ENCODE results near the gene EXOC2.

Gene EXOC2

DNA sequence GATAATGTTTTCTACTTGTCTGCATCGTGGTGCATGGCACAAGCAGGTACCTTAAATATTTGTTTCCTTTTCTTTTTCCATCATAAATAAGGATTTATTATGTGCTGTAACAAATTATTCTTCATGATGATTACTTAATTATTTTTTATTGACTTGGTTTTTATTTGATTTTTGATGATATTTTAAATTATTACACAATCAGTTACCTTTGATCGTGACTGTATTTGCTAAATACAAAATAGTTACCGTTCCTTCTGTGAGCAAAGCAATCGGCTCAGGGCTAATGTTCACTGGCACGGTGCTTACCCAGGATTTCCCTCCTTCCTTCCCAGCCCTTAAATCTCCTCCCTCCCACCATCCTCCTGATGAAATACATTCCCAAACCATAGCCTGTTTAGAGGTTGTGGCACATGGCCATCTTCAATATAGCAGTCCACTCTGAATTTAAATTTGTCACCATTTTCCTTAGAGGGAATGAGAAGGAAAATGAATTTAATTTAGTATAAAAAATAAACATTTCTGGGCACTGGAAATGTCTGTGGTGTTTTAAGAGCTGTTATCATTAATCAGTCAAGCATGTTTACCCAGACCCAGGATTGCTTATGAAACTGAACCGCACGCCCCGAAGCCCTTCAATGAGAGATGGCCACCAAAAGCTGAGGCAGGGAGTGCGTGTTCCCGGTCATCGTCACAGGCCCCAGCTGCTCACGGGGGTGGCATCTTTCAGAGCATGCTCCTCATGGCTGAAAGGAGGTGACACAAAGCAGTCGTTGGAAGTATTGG, 23.0 kb upstream of the EXOC2 start:
- TF ChIP-seq, protein P1, sequence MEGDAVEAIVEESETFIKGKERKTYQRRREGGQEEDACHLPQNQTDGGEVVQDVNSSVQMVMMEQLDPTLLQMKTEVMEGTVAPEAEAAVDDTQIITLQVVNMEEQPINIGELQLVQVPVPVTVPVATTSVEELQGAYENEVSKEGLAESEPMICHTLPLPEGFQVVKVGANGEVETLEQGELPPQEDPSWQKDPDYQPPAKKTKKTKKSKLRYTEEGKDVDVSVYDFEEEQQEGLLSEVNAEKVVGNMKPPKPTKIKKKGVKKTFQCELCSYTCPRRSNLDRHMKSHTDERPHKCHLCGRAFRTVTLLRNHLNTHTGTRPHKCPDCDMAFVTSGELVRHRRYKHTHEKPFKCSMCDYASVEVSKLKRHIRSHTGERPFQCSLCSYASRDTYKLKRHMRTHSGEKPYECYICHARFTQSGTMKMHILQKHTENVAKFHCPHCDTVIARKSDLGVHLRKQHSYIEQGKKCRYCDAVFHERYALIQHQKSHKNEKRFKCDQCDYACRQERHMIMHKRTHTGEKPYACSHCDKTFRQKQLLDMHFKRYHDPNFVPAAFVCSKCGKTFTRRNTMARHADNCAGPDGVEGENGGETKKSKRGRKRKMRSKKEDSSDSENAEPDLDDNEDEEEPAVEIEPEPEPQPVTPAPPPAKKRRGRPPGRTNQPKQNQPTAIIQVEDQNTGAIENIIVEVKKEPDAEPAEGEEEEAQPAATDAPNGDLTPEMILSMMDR (IDR thresholded peaks at IDR 0.05; ENCODE audit: insufficient read depth, low read depth, low read length, missing control alignments) = no peak
- DNase-seq (ENCODE audit: low read depth) = no peak
- H3K4me3 ChIP-seq (ENCODE audit: low read depth, low read length) = no peak overlapping the region

GRCh38 chr6:714100-714499, 21.2 kb upstream of the EXOC2 start:
- H3K4me3 ChIP-seq (ENCODE audit: low read depth, low read length) = no peak overlapping the region
- TF ChIP-seq, protein P1 (IDR thresholded peaks at IDR 0.05; ENCODE audit: insufficient read depth, low read depth, low read length, missing control alignments) = no peak
- no peak for DNase-seq (ENCODE audit: low read depth)

DNA sequence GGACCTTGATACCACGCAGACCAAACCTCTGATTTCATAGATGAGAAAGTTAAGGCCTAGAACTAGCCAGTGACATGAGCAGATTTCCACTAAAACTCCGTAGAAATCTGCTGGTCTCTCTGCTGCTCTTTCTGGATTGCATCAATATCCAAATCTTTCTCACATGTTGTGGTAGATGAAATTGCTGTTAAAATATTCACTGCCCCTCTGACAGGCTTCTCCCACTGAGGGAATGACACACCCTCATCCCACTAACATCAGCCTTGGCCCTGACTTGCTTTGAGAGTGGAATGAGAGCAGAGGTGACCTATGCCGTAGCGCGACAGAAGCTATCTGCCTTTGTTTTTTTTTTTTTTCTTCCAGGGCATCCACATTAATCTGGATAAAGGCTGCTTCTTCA, 20.4 kb upstream of the EXOC2 start:
- H3K4me3 ChIP-seq (ENCODE audit: low read depth, low read length) = no peak overlapping the region
- TF ChIP-seq, protein P1 (IDR thresholded peaks at IDR 0.05; ENCODE audit: insufficient read depth, low read depth, low read length, missing control alignments) = no peak
- no peak for DNase-seq (ENCODE audit: low read depth)

GRCh38 chr6:712805-713204, 19.9 kb upstream of the EXOC2 start:
- H3K4me3 ChIP-seq (ENCODE audit: low read depth, low read length) = no peak overlapping the region
- no peak for DNase-seq (ENCODE audit: low read depth)
- TF ChIP-seq, protein P1 (IDR thresholded peaks at IDR 0.05; ENCODE audit: insufficient read depth, low read depth, low read length, missing control alignments) = no peak

GRCh38 chr6:711925-712324, 19.0 kb upstream of the EXOC2 start:
- H3K4me3 ChIP-seq (ENCODE audit: low read depth, low read length) = peak overlapping the region; percentile 64; the same call in 1 of the 2 replicates

GRCh38 chr6:710601-711571, 17.9 kb upstream of the EXOC2 start:
- H3K4me3 ChIP-seq (ENCODE audit: low read depth, low read length) = peak overlapping the region; percentile 64
- TF ChIP-seq, protein P1 (IDR thresholded peaks at IDR 0.05; ENCODE audit: insufficient read depth, low read depth, low read length, missing control alignments) = no peak
- DNase-seq (ENCODE audit: low read depth) = peak; percentile 77

More at GRCh38 chr6:711925-712324, 19.0 kb upstream of the EXOC2 start:
- DNase-seq (ENCODE audit: low read depth) = no peak
- TF ChIP-seq, protein P1 (IDR thresholded peaks at IDR 0.05; ENCODE audit: insufficient read depth, low read depth, low read length, missing control alignments) = no peak

Data from GM12865 (cell line).